Activated CD8-positive, alpha-beta memory T cell treated with anti-CD3 and anti-CD28 coated beads for 24 hours (primary cell): ENCODE results near the gene MPP2.
"Not testable (repeated sequence)": the region's sequence is repeated elsewhere in the genome, so short reads cannot be mapped to it uniquely, and the experiment has no call there.

ENCODE experiments used
- DNase-seq: peaks from one replicate; pipeline ENCODE4 v3.0.0-alpha.2; 2020

The MPP2 gene

GRCh38 chr17:43900858-43901754, 6.2 kb downstream of the MPP2 start:
- no peak for DNase-seq

GRCh38 chr17:43900183-43900857, 7.0 kb downstream of the MPP2 start:
- DNase-seq, result peak; percentile 90

GRCh38 chr17:43898446-43898845, 8.9 kb downstream of the MPP2 start:
- DNase-seq, result no peak

- DNase-seq, result no peak
Measured at GRCh38 chr17:43897831-43898230, 9.5 kb downstream of the MPP2 start.

- not testable (repeated sequence) for DNase-seq
Measured at GRCh38 chr17:43894494-43894893, 12.8 kb downstream of the MPP2 start.

- DNase-seq, result no peak
Measured at GRCh38 chr17:43892647-43892952, 14.7 kb downstream of the MPP2 start.

GRCh38 chr17:43891851-43892646, 15.3 kb downstream of the MPP2 start:
- no peak for DNase-seq

- DNase-seq, result no peak
Measured at GRCh38 chr17:43890240-43890639, 17.1 kb downstream of the MPP2 start.

GRCh38 chr17:43888548-43888947, 18.8 kb downstream of the MPP2 start:
- DNase-seq, result no peak

- DNase-seq, result no peak
Measured at GRCh38 chr17:43882761-43883415, 24.4 kb downstream of the MPP2 start.

GRCh38 chr17:43881758-43882505, 25.4 kb downstream of the MPP2 start:
- DNase-seq, result no peak

- no peak for DNase-seq
Measured at GRCh38 chr17:43881181-43881580, 26.2 kb downstream of the MPP2 start.

GRCh38 chr17:43880420-43880991, 26.8 kb downstream of the MPP2 start:
- peak; percentile 72 for DNase-seq

GRCh38 chr17:43879723-43880419, 27.5 kb downstream of the MPP2 start:
- DNase-seq, result no peak

- peak; percentile 90 for DNase-seq
Measured at GRCh38 chr17:43878260-43879175, 28.8 kb downstream of the MPP2 start.

GRCh38 chr17:43877451-43878155, 29.7 kb downstream of the MPP2 start:
- no peak for DNase-seq

GRCh38 chr17:43877031-43877430, 30.3 kb downstream of the MPP2 start:
- no peak for DNase-seq

- DNase-seq, result no peak
Measured at GRCh38 chr17:43875476-43876147, 31.7 kb downstream of the MPP2 start.

GRCh38 chr17:43874293-43874692, 33.0 kb downstream of the MPP2 start:
- DNase-seq, result no peak
